GM12892 (cell line): ENCODE data around the gene NR2F2.

Source experiments
- POLR2A ChIP-seq: IDR thresholded peaks from 2 replicates; pipeline ENCODE4 v1.6.1; 2011; ENCODE audit warnings: low read depth, low read length, control low read depth
- POLR2AphosphoS5 ChIP-seq: IDR thresholded peaks from 2 replicates; pipeline ENCODE4 v1.6.1; 2011; ENCODE audit warnings: low read depth, low read length, control low read depth
- TAF1 ChIP-seq: IDR thresholded peaks from 2 replicates; pipeline ENCODE4 v1.6.1; 2011; ENCODE audit warnings: low read depth, mild to moderate bottlenecking, control low read depth, low read length, borderline replicate concordance

DNA sequence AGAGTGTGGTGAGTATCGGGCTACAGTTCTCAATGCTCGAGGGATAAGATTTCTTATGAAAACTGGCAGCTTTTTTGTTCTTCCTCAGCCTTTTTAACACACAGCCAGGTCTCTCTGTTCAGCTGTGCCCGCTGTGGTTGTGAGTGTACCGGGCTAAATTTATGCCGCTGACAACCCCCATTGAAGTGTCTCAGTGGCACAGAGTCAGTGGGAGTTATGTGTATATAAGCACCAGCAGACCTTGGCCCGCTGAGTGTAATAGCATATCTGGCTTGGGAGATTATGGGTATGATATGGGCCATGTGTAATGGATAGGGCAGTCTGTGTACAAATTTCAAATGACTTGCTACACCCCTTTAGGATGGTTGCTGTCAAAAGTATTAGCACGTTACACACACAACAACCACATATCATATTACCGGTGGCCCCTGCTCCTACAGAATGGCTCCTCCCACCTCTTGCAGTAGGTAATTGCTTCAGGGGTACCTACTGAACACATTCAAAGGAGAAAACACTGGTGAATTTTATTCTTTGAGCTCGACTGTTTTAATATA lies 26.9 kb upstream of the NR2F2 start:
- no peak for TF ChIP-seq POLR2A
- no peak for TF ChIP-seq POLR2AphosphoS5
- no peak for TF ChIP-seq TAF1
